C4-2B (cell line): ENCODE data around the gene MBNL1.

Experiments
- CTCF ChIP-seq: fragments of 450-650 bp; conservative IDR thresholded peaks from 2 replicates; pipeline ENCODE4 v1.5.1; 2017; ENCODE audit warnings: mild to moderate bottlenecking
- ZFX ChIP-seq: fragments of 450-650 bp; IDR thresholded peaks from 2 replicates; pipeline ENCODE4 v1.6.1; 2017

GRCh38 chr3:152296971-152297370 lies 28.2 kb downstream of the MBNL1 start:
- TF ChIP-seq CTCF (no peak), ZFX (no peak)
